Thymus (tissue), 11 donors: ENCODE measurements around the gene AACS. TPM values are rescaled to one million over a fixed set of nuclear protein-coding genes. Genes with fewer than 3 reads are reported as not detected.
A peak's percentile ranks its signal among the peaks of the same experiment; 100 is the strongest.
"Not testable (repeated sequence)": the region's sequence is repeated elsewhere in the genome, so short reads cannot be mapped to it uniquely, and the experiment has no call there.

Experiments
- DNase-seq, 9 donors: peaks; one replicate each; pipeline ENCODE4 v3.0.0-alpha.2; 2013; ENCODE audit warnings: low spot score in 9 of 9, low read depth in 6 of 9, missing footprints in 1 of 9
- H3K27ac ChIP-seq, 2 donors: one replicate each; pipeline ENCODE4 v1.5.1; 2013; ENCODE audit warnings: control low read depth in 1 of 2, low read depth in 1 of 2, low read length in 1 of 2, mild to moderate bottlenecking in 1 of 2, moderate library complexity in 1 of 2
- H3K27me3 ChIP-seq, 2 donors: one replicate each; pipeline ENCODE4 v1.5.1; 2013; ENCODE audit warnings: low read length in 1 of 2; ENCODE audit not compliant: control insufficient read depth in 2 of 2, insufficient read depth in 1 of 2
- H3K36me3 ChIP-seq, 2 donors: one replicate each; pipeline ENCODE4 v1.5.1; 2013; ENCODE audit warnings: low read length in 1 of 2, mild to moderate bottlenecking in 1 of 2, moderate library complexity in 1 of 2; ENCODE audit not compliant: control insufficient read depth in 2 of 2, insufficient read depth in 2 of 2
- H3K4me1 ChIP-seq, 2 donors: one replicate each; pipeline ENCODE4 v1.5.1; 2013; ENCODE audit warnings: low read length in 2 of 2; ENCODE audit not compliant: control insufficient read depth in 2 of 2, insufficient read depth in 2 of 2
- H3K4me3 ChIP-seq, 2 donors: one replicate each; pipeline ENCODE4 v1.5.1; 2013; ENCODE audit warnings: low read length in 2 of 2, control low read depth in 1 of 2, mild to moderate bottlenecking in 1 of 2
- H3K9me3 ChIP-seq, 2 donors: one replicate each; pipeline ENCODE4 v1.5.1; 2013; ENCODE audit warnings: low read length in 1 of 2, mild to moderate bottlenecking in 1 of 2; ENCODE audit not compliant: control insufficient read depth in 2 of 2, insufficient read depth in 1 of 2
- WGBS: extraction: QIAGEN DNeasy Blood & Tissue Kit; methylation state at CpG from one replicate; pipeline ENCODE4 v1.1.7; 2013; 5-methylcytosine and 5-hydroxymethylcytosine counted together
- polyA plus RNA-seq: library from polyadenylated mRNA; stranded (reverse); fragments of 200-250 nt; gene quantifications from one replicate; pipeline ENCODE4 v1.2.3, GENCODE V29; 2013
- total RNA-seq: library from RNA; stranded (reverse); fragments of 120-200 nt; gene quantifications from one replicate; pipeline ENCODE4 v1.2.4, GENCODE V29; 2013
- donor health status: healthy.

AACS gene
- total and polyA plus RNA-seq, 2 donors: 10.2 to 17.0 TPM

- Histone ChIP-seq H3K27me3 (no peaks in the 10 kb centered on the region), H3K36me3 (peaks cover 22 to 23% of the 10 kb centered on the region in 2 donors), H3K27ac (no peak overlapping the region), H3K4me1 (no peaks in the 10 kb centered on the region), H3K9me3 (no peaks in the 10 kb centered on the region), H3K4me3 (no peak overlapping the region)
- 97% methylated on average over 10 of the region's 10 CpGs for WGBS
- DNase-seq: no peak
Observed at GRCh38 chr12:125079084-125079483, 13.8 kb downstream of the AACS start.

GRCh38 chr12:125079648-125080645 lies 14.7 kb downstream of the AACS start:
- no peak overlapping the region for H3K4me3 ChIP-seq
- H3K27ac ChIP-seq: no peak overlapping the region
- no peak for DNase-seq
- H3K4me1 ChIP-seq: no peaks in the 10 kb centered on the region
- H3K27me3 ChIP-seq: no peaks in the 10 kb centered on the region
- WGBS: 94% methylated on average over 15 of the region's 15 CpGs
- peaks cover 25% of the 10 kb centered on the region in 2 donors for H3K36me3 ChIP-seq
- H3K9me3 ChIP-seq: no peaks in the 10 kb centered on the region

DNA sequence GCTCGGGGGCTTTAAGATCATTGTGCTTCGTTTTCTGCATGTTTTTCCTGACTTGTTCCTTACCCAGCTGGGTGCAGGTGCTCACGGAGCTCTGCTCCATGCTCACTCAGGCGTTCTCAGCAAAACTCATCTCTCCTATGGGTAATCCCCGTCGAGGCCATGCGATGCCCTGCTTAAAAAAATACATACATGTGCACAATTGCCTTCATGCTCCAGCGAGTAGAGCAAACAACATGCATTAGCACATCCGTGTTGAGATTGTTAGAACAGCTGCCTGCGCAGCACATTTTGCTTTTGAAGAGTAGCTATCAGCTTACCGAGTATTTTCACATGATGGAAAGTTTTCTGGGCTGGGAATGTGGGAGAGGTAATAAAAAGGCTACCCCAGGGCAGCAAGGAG lies 16.2 kb downstream of the AACS start:
- Histone ChIP-seq H3K27ac (no peak overlapping the region), H3K36me3 (peaks cover 22 to 30% of the 10 kb centered on the region in 2 donors), H3K4me1 (no peaks in the 10 kb centered on the region), H3K27me3 (no peaks in the 10 kb centered on the region), H3K4me3 (no peak overlapping the region), H3K9me3 (no peaks in the 10 kb centered on the region)
- DNase-seq: peak in 1 of 9 donors; percentile 27
- WGBS: 91% methylated on average over 11 of the region's 11 CpGs

GRCh38 chr12:125083072-125083471 lies 17.8 kb downstream of the AACS start:
- no peak overlapping the region for H3K4me3 ChIP-seq
- no peaks in the 10 kb centered on the region for H3K4me1 ChIP-seq
- no peaks in the 10 kb centered on the region for H3K9me3 ChIP-seq
- DNase-seq: no peak
- WGBS: 93% methylated on average over 6 of the region's 6 CpGs
- H3K36me3 ChIP-seq: peaks cover 21 to 39% of the 10 kb centered on the region in 2 donors
- H3K27me3 ChIP-seq: no peaks in the 10 kb centered on the region
- H3K27ac ChIP-seq: no peak overlapping the region

DNA sequence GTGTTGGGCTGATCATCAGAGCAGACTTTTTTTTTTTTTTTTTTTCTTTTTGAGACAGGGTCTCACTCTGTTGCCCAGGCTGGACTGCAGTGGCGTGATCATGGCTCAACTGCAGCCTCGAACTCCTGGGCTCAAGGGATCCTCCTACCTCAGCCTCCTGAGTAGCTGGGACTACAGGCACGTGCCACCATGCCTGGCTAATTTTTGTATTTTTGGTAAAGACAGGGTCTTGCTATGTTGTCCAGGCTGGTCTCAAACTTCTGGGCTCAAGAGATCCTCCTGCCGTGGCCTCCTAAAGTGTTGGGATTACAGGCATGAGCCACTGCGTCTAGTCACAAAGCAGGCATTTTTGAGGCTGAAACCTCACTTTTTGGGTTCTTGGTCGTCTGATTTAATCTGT lies 23.0 kb downstream of the AACS start:
- H3K27me3 ChIP-seq, H3K9me3 ChIP-seq, H3K4me1 ChIP-seq, H3K4me3 ChIP-seq, H3K27ac ChIP-seq, DNase-seq: not testable (repeated sequence)
- H3K36me3 ChIP-seq: peaks cover 17 to 57% of the 10 kb centered on the region in 2 donors
- 79% methylated on average over 6 of the region's 6 CpGs for WGBS

DNA sequence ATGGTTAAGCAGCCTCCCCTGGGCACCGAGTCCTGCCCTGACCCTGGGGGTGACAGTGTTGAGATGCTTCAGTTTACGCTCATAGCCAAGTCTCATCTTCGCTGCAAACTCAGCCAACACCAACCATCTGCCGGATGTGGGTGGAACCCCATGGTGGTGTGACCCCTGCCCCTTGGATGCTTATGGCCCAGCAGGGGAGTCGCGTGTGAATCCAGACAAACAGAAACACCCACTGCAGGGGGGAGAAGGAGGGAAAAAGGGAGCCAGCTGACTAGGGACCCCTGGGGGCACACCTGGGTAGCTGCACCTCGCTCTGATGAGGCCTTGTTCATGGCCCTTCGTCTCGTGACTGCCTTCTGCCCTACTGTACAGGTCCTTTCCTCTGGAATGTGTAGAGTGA lies 23.8 kb downstream of the AACS start:
- Histone ChIP-seq H3K27me3 (no peaks in the 10 kb centered on the region), H3K27ac (no peak overlapping the region), H3K9me3 (no peaks in the 10 kb centered on the region), H3K4me3 (no peak overlapping the region), H3K36me3 (peaks cover 17 to 61% of the 10 kb centered on the region in 2 donors), H3K4me1 (no peaks in the 10 kb centered on the region)
- 99% methylated on average over 9 of the region's 9 CpGs for WGBS
- DNase-seq: no peak

DNA sequence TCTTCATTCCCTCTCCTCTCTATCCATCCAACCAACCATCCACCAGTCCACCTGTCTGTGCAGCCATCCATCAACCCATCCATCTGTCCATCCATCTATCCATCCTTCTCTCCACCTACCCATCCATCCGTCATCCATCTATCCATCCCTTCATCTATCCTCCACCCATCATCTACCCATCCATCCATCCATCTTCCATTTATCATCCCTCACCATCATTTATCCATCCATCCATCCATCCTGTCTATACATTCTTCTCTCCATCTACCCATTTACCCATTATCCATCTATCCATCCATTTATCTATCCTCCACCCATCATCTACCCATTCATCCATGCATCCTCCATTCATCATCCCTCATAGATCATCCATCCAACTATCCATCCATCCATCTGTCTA lies 24.4 kb downstream of the AACS start:
- no peaks in the 10 kb centered on the region for H3K9me3 ChIP-seq
- H3K4me3 ChIP-seq: no peak overlapping the region
- 98% methylated on average over 1 of the region's 1 CpG for WGBS
- no peaks in the 10 kb centered on the region for H3K27me3 ChIP-seq
- H3K36me3 ChIP-seq: peaks cover 18 to 66% of the 10 kb centered on the region in 2 donors
- H3K4me1 ChIP-seq: no peaks in the 10 kb centered on the region
- DNase-seq: no peak
- no peak overlapping the region for H3K27ac ChIP-seq

GRCh38 chr12:125090437-125090836 lies 25.2 kb downstream of the AACS start:
- Histone ChIP-seq H3K27me3 (no peaks in the 10 kb centered on the region), H3K4me1 (no peaks in the 10 kb centered on the region), H3K27ac (no peak overlapping the region), H3K36me3 (peaks cover 12 to 62% of the 10 kb centered on the region in 2 donors), H3K4me3 (no peak overlapping the region), H3K9me3 (no peaks in the 10 kb centered on the region)
- DNase-seq: no peak
- 96% methylated on average over 3 of the region's 3 CpGs for WGBS

DNA sequence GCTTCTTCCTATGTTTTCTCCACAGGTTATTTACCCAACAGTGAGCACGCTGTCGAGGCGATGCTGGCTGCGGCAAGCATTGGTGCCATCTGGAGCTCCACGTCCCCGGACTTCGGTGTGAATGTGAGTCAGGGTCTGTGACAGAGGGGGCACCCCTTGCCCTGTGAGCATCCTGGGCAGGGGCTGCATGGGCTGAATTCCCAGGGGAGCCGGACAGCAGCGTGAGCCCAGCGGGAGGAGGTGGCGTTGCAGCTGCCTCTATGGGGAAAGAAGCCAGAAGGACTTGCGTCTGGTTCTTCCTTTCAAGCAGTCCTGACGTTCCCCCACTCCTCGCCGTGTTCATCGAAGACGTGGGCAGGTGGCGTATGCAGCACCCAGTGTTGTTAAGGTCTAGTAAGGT lies 26.2 kb downstream of the AACS start:
- WGBS: 99% methylated on average over 18 of the region's 18 CpGs
- H3K27me3 ChIP-seq: no peaks in the 10 kb centered on the region
- no peak for DNase-seq
- no peaks in the 10 kb centered on the region for H3K9me3 ChIP-seq
- H3K4me1 ChIP-seq: no peaks in the 10 kb centered on the region
- no peak overlapping the region for H3K27ac ChIP-seq
- peaks cover 11 to 60% of the 10 kb centered on the region in 2 donors for H3K36me3 ChIP-seq
- H3K4me3 ChIP-seq: no peak overlapping the region
